Right atrium auricular region (tissue), 2 donors: ENCODE data around the gene TMC1. TPM values are rescaled to one million over a fixed set of nuclear protein-coding genes. Genes with fewer than 3 reads are reported as not detected.

ENCODE experiments used
- DNase-seq: peaks from one replicate; pipeline ENCODE4 v3.0.0-alpha.2; 2019; ENCODE audit warnings: low spot score
- H3K27ac ChIP-seq, 2 donors: fragments of 200-600 bp; sonication (generic); 1 replicate in 1 of 2; 2 replicates in 1 of 2; pipeline ENCODE4 v1.5.1; 2016 to 2019
- H3K27me3 ChIP-seq, 2 donors: fragments of 200-600 bp; sonication (generic); one replicate each; pipeline versions ENCODE4 v1.5.1 to v1.6.0; 2017 to 2019
- H3K36me3 ChIP-seq: fragments of 200-600 bp; sonication (generic); one replicate; pipeline ENCODE4 v1.5.1; 2016
- H3K4me1 ChIP-seq, 2 donors: fragments of 200-600 bp; sonication (generic); one replicate each; pipeline versions ENCODE4 v1.5.1 to v1.6.0; 2017 to 2019
- H3K4me3 ChIP-seq, 2 donors: fragments of 200-600 bp; sonication (generic); 1 replicate in 1 of 2; 2 replicates in 1 of 2; pipeline ENCODE4 v1.5.1; 2017 to 2019; ENCODE audit warnings: mild to moderate bottlenecking in 1 of 2, moderate library complexity in 1 of 2
- H3K9me3 ChIP-seq, 2 donors: fragments of 200-600 bp; sonication (generic); one replicate each; pipeline ENCODE4 v1.5.1; 2019
- CTCF ChIP-seq, 2 donors: fragments of 200-600 bp; sonication (generic); IDR thresholded peaks; one replicate each; pipeline ENCODE4 v1.5.1; 2019; ENCODE audit warnings: antibody characterized with exemption in 2 of 2
- total RNA-seq, 2 donors: library from RNA; depleted of rRNA; stranded (reverse); fragments of >200 nt; gene quantifications; one replicate each; pipeline ENCODE4 v1.1.0, GENCODE V29; 2016

Gene TMC1
- total RNA-seq, 2 donors from 2014 or later, result not detected

GRCh38 chr9:72769546-72769945 is 248.1 kb downstream of the TMC1 start:
- Histone ChIP-seq H3K36me3 (no peaks in the 10 kb centered on the region), H3K4me3 (no peak overlapping the region), H3K27me3 (no peaks in the 10 kb centered on the region), H3K27ac (no peak overlapping the region), H3K9me3 (no peaks in the 10 kb centered on the region), H3K4me1 (no peaks in the 10 kb centered on the region)
- DNase-seq, result no peak
- no peak for TF ChIP-seq CTCF (IDR thresholded peaks at IDR 0.05)

GRCh38 chr9:72772661-72773060 is 251.3 kb downstream of the TMC1 start:
- no peak for DNase-seq
- no peak for TF ChIP-seq CTCF (IDR thresholded peaks at IDR 0.05)
- Histone ChIP-seq H3K27me3 (no peaks in the 10 kb centered on the region), H3K27ac (no peak overlapping the region), H3K9me3 (no peaks in the 10 kb centered on the region), H3K4me1 (no peaks in the 10 kb centered on the region), H3K4me3 (no peak overlapping the region), H3K36me3 (no peaks in the 10 kb centered on the region)

GRCh38 chr9:72773570-72773969 is 252.2 kb downstream of the TMC1 start:
- Histone ChIP-seq H3K4me3 (no peak overlapping the region), H3K27ac (no peak overlapping the region), H3K9me3 (no peaks in the 10 kb centered on the region), H3K27me3 (no peaks in the 10 kb centered on the region), H3K4me1 (no peaks in the 10 kb centered on the region), H3K36me3 (no peaks in the 10 kb centered on the region)
- no peak for TF ChIP-seq CTCF (IDR thresholded peaks at IDR 0.05)
- no peak for DNase-seq

GRCh38 chr9:72775570-72775969 is 254.2 kb downstream of the TMC1 start:
- DNase-seq, result no peak
- Histone ChIP-seq H3K36me3 (no peaks in the 10 kb centered on the region), H3K27me3 (no peaks in the 10 kb centered on the region), H3K27ac (no peak overlapping the region), H3K4me3 (no peak overlapping the region), H3K9me3 (no peaks in the 10 kb centered on the region), H3K4me1 (no peaks in the 10 kb centered on the region)
- TF ChIP-seq CTCF (IDR thresholded peaks at IDR 0.05), result no peak

GRCh38 chr9:72779614-72780013 is 258.2 kb downstream of the TMC1 start:
- H3K27me3 ChIP-seq, result no peaks in the 10 kb centered on the region
- H3K9me3 ChIP-seq, result no peaks in the 10 kb centered on the region
- no peaks in the 10 kb centered on the region for H3K36me3 ChIP-seq
- DNase-seq, result no peak
- no peak overlapping the region for H3K27ac ChIP-seq
- no peak for TF ChIP-seq CTCF (IDR thresholded peaks at IDR 0.05)
- H3K4me3 ChIP-seq, result no peak overlapping the region
- no peaks in the 10 kb centered on the region for H3K4me1 ChIP-seq

- Histone ChIP-seq H3K4me1 (no peaks in the 10 kb centered on the region), H3K36me3 (no peaks in the 10 kb centered on the region), H3K4me3 (no peak overlapping the region), H3K9me3 (no peaks in the 10 kb centered on the region), H3K27ac (no peak overlapping the region), H3K27me3 (no peaks in the 10 kb centered on the region)
- DNase-seq, result no peak
- TF ChIP-seq CTCF (IDR thresholded peaks at IDR 0.05), result no peak
These were observed 265.5 kb downstream of the TMC1 start for GRCh38 chr9:72786948-72787347.
